ENCODE results near the gene CORO1C. TPM values are rescaled to one million over a fixed set of nuclear protein-coding genes. Genes with fewer than 3 reads are reported as not detected.

Gene CORO1C
- total and polyA plus RNA-seq, 9 of the 15 experiments (the other 6 are each of a cell fraction or from before 2014, with no cell fraction given), result 55.2 to 280 (median 150) TPM

- TF ChIP-seq RFX1 (IDR thresholded peaks at IDR 0.05) (peak; percentile 26; the same call in 1 of the 2 replicates), CHAMP1 (IDR thresholded peaks at IDR 0.05) (0 out of 2 replicates have a peak, but pooled peaks have one; percentile 12), ZNF324 (CRISPR knock-in tag; IDR thresholded peaks at IDR 0.05) (0 out of 2 replicates have a peak, but pooled peaks have one; percentile 38), ZNF316 (IDR thresholded peaks at IDR 0.05) (0 out of 2 replicates have a peak, but pooled peaks have one; percentile 5), BCLAF1 (IDR thresholded peaks at IDR 0.05; ENCODE audit: borderline replicate concordance in 1 of 2, control insufficient read depth in 1 of 2, low read depth in 2 of 2, low read length in 1 of 2) (no peak), PBX2 (CRISPR knock-in tag; IDR thresholded peaks at IDR 0.05; ENCODE audit: low read depth) (no peak), PBX2 (tag; conservative IDR thresholded peaks at IDR 0.05; ENCODE audit: low read depth) (peak; percentile 74), KLF1 (tag; IDR thresholded peaks at IDR 0.05) (0 out of 2 replicates have a peak, but pooled peaks have one; percentile 37), PRMT5 (CRISPR knock-in tag; IDR thresholded peaks at IDR 0.05) (no peak), ZNF717 (CRISPR knock-in tag; IDR thresholded peaks at IDR 0.05) (no peak), YBX1 (IDR thresholded peaks at IDR 0.05) (no peak), NCOR1 (IDR thresholded peaks at IDR 0.05) (peak; percentile 89), CREBBP (IDR thresholded peaks at IDR 0.05; ENCODE audit: low read depth, low read length) (no peak)
Measured at GRCh38 chr12:108691175-108691997, 39.9 kb downstream of the CORO1C start (continued).
